Measurements from ENCODE around the gene ADIPOR1. TPM values are rescaled to one million over a fixed set of nuclear protein-coding genes. Genes with fewer than 3 reads are reported as not detected.
"Not testable (repeated sequence)": the region's sequence is repeated elsewhere in the genome, so short reads cannot be mapped to it uniquely, and the experiment has no call there.

Gene ADIPOR1
- total RNA-seq, 4 donors from 2014 or later, result 68.6 to 95.1 (median 80.1) TPM

GRCh38 chr1:202941372-202941771 lies 16.7 kb downstream of the ADIPOR1 start:
- Histone ChIP-seq H3K4me3 (no peak overlapping the region), H3K4me1 (no peaks in the 10 kb centered on the region), H3K27ac (no peak overlapping the region), H3K36me3 (peaks cover 5 to 70% (median 40%) of the 10 kb centered on the region in 3 donors), H3K27me3 (no peaks in the 10 kb centered on the region), H3K9me3 (no peaks in the 10 kb centered on the region)
- WGBS, 2 donors, result 85 to 89% methylated on average over 4 of the region's 4 CpGs
- no peak for DNase-seq (ENCODE audit: low spot score in 2 of 2)
- TF ChIP-seq POLR2A (IDR thresholded peaks at IDR 0.05) (no peak), CTCF (IDR thresholded peaks at IDR 0.05) (no peak), EP300 (IDR thresholded peaks at IDR 0.05) (no peak)

- DNase-seq (ENCODE audit: low spot score in 2 of 2), result no peak
These were observed 17.6 kb downstream of the ADIPOR1 start for GRCh38 chr1:202940561-202940960.

GRCh38 chr1:202938287-202938925 lies 19.7 kb downstream of the ADIPOR1 start:
- DNase-seq (ENCODE audit: low spot score in 2 of 2), result no peak
- Histone ChIP-seq H3K27ac (no peak overlapping the region), H3K4me1 (no peaks in the 10 kb centered on the region), H3K36me3 (peaks cover 5 to 41% (median 22%) of the 10 kb centered on the region in 3 donors), H3K4me3 (no peak overlapping the region), H3K27me3 (no peaks in the 10 kb centered on the region), H3K9me3 (no peaks in the 10 kb centered on the region)
- 76 to 82% methylated on average over 5 of the region's 5 CpGs for WGBS, 2 donors
- TF ChIP-seq CTCF (IDR thresholded peaks at IDR 0.05) (no peak), POLR2A (IDR thresholded peaks at IDR 0.05) (no peak), EP300 (IDR thresholded peaks at IDR 0.05) (no peak)

More at GRCh38 chr1:202940561-202940960, 17.6 kb downstream of the ADIPOR1 start:
- no peaks in the 10 kb centered on the region for H3K4me1 ChIP-seq
- no peaks in the 10 kb centered on the region for H3K9me3 ChIP-seq
- no peaks in the 10 kb centered on the region for H3K27me3 ChIP-seq
- peaks cover 5 to 62% (median 37%) of the 10 kb centered on the region in 3 donors for H3K36me3 ChIP-seq
- TF ChIP-seq POLR2A (IDR thresholded peaks at IDR 0.05) (no peak), CTCF (IDR thresholded peaks at IDR 0.05) (no peak)
- H3K4me3 ChIP-seq, result no peak overlapping the region
- H3K27ac ChIP-seq, result no peak overlapping the region

GRCh38 chr1:202936409-202936808 lies 21.7 kb downstream of the ADIPOR1 start:
- peaks cover 0 to 21% (median 7%) of the 10 kb centered on the region in 3 donors for H3K36me3 ChIP-seq
- 100% methylated on average over 1 of the region's 6 CpGs for WGBS, 2 donors
- H3K9me3 ChIP-seq; H3K4me1 ChIP-seq; H3K27me3 ChIP-seq; H3K4me3 ChIP-seq; DNase-seq (ENCODE audit: low spot score in 2 of 2); H3K27ac ChIP-seq: not testable (repeated sequence)

GRCh38 chr1:202935844-202936243 lies 22.3 kb downstream of the ADIPOR1 start:
- peaks cover 0 to 15% (median 1%) of the 10 kb centered on the region in 3 donors for H3K36me3 ChIP-seq
- no peak overlapping the region for H3K4me3 ChIP-seq
- DNase-seq (ENCODE audit: low spot score in 2 of 2), result no peak
- H3K4me1 ChIP-seq, result no peaks in the 10 kb centered on the region
- no peak for TF ChIP-seq EP300 (IDR thresholded peaks at IDR 0.05)
- no peak for TF ChIP-seq POLR2A (IDR thresholded peaks at IDR 0.05)
- no peak for TF ChIP-seq CTCF (IDR thresholded peaks at IDR 0.05)
- H3K9me3 ChIP-seq, result peaks cover 0 to 8% (median 0%) of the 10 kb centered on the region in 4 donors
- no peak overlapping the region for H3K27ac ChIP-seq
- no peaks in the 10 kb centered on the region for H3K27me3 ChIP-seq
- WGBS, 2 donors, result 71 to 73% methylated on average over 3 of the region's 3 CpGs
